ENCODE data around the gene OMA1.

DNA sequence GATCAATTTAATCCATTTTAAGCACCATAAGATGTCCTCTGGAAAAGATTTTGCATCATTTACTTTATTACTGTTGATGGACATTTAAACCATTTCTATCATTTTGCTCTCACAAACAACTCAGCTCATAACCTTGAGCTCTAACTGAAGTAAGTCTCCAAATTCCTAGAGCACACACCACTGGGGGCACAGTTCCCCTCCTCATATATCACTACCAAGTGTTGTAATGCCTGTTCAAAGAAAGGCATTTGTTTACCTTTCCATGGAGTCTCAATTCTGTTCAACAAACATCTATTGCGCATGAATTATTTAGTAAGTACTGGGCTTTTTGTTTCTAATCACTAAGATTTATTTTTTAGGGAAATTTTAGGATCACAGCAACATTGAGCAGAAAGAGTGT lies 8.9 kb upstream of the OMA1 start:
- TF ChIP-seq, protein P1, sequence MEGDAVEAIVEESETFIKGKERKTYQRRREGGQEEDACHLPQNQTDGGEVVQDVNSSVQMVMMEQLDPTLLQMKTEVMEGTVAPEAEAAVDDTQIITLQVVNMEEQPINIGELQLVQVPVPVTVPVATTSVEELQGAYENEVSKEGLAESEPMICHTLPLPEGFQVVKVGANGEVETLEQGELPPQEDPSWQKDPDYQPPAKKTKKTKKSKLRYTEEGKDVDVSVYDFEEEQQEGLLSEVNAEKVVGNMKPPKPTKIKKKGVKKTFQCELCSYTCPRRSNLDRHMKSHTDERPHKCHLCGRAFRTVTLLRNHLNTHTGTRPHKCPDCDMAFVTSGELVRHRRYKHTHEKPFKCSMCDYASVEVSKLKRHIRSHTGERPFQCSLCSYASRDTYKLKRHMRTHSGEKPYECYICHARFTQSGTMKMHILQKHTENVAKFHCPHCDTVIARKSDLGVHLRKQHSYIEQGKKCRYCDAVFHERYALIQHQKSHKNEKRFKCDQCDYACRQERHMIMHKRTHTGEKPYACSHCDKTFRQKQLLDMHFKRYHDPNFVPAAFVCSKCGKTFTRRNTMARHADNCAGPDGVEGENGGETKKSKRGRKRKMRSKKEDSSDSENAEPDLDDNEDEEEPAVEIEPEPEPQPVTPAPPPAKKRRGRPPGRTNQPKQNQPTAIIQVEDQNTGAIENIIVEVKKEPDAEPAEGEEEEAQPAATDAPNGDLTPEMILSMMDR (IDR thresholded peaks at IDR 0.05), result no peak
- TF ChIP-seq POLR2A (IDR thresholded peaks at IDR 0.05), result no peak

Data from adrenal gland (tissue), 5 donors.